Activated CD4-positive, CD25-positive, alpha-beta regulatory T cell treated with anti-CD3 and anti-CD28 coated beads, Interleukin-2, amount 50 U/mL, for 24 hours (primary cell): Measurements from ENCODE around the gene NTN4.
"Not testable (repeated sequence)": the region's sequence is repeated elsewhere in the genome, so short reads cannot be mapped to it uniquely, and the experiment has no call there.

Experiments used
- ATAC-seq, 2 donors: fragments of 150-1000 bp; cut with Tn5 transposase; one replicate each; pipeline ENCODE4 v1.10.0; 2021; ENCODE audit warnings: mild to moderate bottlenecking in 1 of 2, moderate library complexity in 1 of 2

The NTN4 gene

DNA sequence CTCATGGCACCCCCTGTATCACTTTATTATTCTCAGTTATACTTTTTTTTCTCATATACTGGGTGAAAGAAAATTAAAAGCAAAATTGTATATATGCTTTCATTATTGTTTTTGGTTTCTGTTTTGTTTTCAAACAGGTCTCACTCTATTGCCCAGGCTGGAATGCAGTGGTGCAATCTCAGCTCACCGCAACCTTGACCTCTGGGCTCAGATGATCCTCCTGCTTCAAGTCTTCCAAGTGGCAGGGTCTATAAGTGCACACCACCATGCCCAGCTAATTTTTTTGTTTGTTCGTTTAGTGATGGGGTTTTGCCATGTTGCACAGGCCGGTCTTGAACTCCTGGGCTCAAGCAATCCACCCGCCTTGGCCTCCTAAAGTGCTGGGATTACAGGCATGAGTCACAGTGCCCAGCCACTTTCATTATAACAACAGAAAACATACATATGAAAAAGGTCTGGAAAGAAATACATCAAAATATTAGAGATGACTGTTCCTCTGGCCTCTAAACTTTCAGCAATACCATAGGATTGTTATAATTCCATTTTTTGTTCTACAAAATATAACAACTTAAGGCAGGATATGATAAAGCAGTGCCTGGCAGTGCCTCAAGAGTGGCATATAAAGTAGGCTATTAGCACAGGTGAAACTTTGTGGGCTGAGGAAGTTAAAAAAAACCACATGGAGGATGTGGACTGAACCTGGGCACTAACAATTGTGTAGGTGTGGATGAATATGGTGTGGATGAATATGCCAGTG lies 5.8 kb upstream of the NTN4 start:
- ATAC-seq, result no peak

DNA sequence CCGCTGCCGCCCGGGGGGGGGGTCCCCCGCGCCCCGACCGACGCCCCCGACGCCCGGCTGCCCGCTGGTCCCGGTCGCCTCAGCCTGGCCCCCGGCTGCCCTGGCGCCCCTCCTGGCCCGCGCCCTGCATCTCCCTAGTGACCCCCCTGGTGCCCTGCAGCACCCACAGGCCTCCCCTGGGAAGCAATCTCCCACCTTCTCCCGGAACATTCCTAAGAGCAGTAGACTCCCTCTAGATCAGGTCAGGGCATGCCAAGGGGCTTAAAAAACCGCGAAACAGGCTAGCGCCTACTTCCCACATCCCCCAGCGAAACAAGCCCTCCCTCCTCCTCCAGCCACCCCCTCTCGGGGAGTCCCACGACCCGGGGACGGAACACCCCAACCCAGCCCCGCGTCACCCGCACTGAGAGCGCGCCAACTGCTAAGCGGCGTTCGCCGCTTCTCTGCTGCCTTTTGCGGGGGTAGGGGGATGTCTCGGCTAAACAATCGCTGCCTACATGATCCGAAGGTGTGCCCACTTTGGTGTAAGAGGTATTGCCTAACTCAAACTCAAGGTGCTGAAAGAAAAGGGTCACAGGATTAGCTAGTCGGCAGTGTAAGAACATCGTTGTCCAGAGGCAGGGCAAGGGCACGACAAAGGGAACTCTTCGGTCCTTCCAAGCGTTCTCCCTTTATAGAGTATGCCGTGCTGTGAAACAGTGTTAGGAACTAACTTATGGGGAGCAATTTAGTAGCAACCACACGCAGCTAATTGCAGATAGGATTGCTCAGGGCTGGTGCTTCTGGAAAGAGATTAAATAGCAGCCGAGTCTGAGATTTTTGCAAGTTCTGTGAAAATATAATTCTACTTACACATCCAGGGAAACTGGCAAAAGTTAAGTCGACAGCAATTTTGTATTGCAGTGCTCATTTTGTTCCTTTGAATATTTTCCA lies 619 bp upstream of the NTN4 start:
- peak in 1 of 2 donors; percentile 29 for ATAC-seq

DNA sequence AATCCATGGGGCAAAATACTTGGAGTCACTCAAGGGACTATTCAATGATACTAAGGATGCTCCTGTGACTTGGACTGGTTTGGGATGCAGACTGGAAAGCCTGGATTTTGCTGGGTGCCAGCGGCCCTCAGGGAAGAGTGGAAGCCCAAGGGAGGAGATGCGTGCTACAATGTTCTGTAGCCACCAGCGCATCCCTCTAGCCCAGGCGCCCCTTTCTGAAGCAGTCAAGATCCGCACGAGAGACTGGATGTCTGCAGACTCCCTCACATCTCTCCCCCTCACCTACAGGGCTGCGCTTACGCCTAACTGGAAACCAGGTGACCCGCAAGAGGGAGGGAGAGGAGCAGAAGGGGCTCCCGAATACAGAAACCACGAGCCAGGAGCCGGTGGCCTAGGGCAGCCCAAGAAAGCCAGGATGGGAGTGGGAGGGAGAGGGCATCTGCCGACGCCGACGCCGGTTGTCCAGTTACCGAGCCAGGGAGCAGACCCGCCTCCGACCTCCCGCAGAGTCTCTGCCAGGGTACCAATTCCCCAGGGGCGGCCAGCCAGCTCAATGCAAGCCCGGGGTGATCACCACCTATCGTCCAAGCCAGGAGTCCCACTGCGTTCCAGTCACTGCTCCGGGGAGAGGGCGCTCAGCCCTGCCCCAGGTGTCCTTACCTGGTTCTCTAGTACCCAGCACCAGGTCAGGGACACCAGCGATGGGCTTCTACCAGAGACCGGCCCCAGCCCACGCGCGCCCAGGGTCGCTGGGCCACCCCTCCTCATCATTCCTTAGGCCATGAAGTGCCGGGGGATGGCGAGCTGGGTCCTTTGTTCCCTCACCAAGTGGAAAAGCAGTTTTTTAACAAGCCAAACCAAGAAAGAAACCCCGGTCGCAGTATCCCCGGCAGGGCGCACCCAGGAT lies 1.2 kb downstream of the NTN4 start:
- ATAC-seq, result no peak

GRCh38 chr12:95788637-95789036 lies 1.9 kb downstream of the NTN4 start:
- ATAC-seq, result no peak

- no peak for ATAC-seq
Measured at GRCh38 chr12:95787274-95787818, 3.2 kb downstream of the NTN4 start.

- no peak for ATAC-seq
Measured at GRCh38 chr12:95784915-95785314, 5.6 kb downstream of the NTN4 start.

- no peak for ATAC-seq
Measured at GRCh38 chr12:95784286-95784685, 6.3 kb downstream of the NTN4 start.

DNA sequence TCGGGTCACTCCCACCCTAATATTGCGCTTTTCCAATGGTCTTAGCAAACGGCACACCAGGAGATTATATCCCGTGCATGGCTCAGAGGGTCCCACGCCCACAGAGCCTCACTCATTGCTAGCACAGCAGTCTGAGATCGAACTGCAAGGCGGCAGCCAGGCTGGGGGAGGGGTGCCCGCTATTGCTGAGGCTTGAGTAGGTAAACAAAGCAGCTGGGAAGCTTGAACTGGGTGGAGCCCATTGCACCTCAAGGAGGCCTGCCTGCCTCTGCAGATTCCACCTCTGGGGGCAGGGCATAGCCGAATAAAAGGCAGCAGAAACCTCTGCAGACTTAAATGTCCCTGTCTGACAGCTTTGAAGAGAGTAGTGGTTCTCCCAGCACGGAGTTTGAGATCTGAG lies 15.1 kb downstream of the NTN4 start:
- ATAC-seq, result not testable (repeated sequence)

GRCh38 chr12:95774311-95775045 lies 16.1 kb downstream of the NTN4 start:
- ATAC-seq, result no peak

GRCh38 chr12:95773320-95773719 lies 17.2 kb downstream of the NTN4 start:
- ATAC-seq, result no peak

GRCh38 chr12:95767703-95768102 lies 22.9 kb downstream of the NTN4 start:
- ATAC-seq, result no peak

GRCh38 chr12:95766356-95767019 lies 24.1 kb downstream of the NTN4 start:
- ATAC-seq, result no peak

- ATAC-seq, result no peak
Measured at GRCh38 chr12:95764848-95765247, 25.7 kb downstream of the NTN4 start.

DNA sequence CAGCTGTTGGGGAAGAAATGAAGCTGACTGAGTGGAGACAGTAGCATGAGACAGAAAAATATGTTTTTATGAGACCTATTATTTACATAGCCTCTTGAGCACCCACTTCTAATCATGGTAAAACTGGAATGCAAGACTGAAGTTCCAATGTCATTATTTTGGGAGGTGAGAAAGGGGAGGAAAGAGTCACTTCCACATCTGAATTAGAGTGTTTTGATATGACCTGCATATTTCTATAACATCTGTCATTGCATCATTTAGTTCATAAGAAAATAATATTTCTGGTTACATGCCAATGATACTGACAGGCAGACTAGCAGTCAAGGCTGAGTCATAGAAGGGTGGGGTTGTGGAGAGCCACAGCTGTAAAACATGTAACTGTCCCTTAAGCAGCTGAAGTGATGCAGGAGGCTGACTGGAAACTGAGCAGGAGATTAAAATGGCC lies 26.7 kb downstream of the NTN4 start:
- no peak for ATAC-seq

GRCh38 chr12:95762123-95762785 lies 28.3 kb downstream of the NTN4 start:
- no peak for ATAC-seq

GRCh38 chr12:95760371-95760770 lies 30.2 kb downstream of the NTN4 start:
- no peak for ATAC-seq

DNA sequence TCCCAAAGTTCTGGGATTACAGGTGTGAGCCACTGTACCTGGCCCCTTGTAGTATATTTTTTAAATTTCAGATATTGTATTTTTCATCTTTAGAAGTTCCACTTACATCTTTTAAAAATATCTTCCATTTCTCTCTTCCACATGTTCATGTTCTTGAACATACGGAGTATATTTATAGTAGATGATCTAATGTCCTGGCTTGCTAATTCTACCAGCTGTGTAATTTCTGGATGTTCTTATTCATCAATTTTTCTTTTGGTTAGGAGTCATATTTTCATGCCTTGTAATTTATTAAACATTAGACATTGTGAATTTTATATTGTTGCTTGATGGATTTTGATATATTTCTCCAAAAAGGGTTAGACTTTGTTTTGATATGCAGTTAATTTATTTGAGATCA lies 30.8 kb downstream of the NTN4 start:
- ATAC-seq, result no peak

GRCh38 chr12:95759039-95759438 lies 31.5 kb downstream of the NTN4 start:
- ATAC-seq, result no peak

- ATAC-seq, result no peak
Measured at GRCh38 chr12:95756362-95756761, 34.2 kb downstream of the NTN4 start.

DNA sequence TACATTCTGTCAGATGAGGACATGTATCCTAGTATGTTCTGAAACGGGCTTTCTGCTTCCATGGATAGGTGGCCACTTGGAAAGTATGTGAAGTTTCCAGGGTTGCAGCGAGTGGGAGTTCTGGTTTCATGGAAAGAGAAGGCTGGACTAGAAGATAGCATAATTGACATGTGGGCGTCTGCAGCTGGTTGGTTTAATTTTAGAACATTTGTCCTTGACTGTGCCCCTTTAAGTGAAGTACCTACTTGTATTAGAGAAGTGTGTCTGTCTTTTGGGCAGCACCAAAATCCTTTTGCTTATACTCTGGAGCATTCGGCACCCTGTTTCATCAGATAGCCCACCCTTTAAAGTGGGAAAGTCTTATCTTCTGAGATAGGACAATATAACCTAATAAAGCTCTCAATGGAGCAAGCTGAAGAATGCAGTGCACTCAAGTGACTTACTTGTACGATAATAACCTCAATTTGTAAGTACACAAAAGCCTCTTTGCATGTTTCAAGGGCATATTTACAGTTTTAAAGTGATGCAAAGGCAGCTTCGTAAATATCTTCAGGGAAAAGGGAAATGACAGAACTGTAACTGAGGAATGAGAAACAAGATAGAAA lies 35.2 kb downstream of the NTN4 start:
- ATAC-seq, result no peak
